Bronchial epithelial cell (primary cell): ENCODE results near the gene TTC17. TPM values are rescaled to one million over a fixed set of nuclear protein-coding genes. Genes with fewer than 3 reads are reported as not detected.

Experiments
- DNase-seq: peaks from one replicate; pipeline ENCODE4 v3.0.0-alpha.2; 2010; ENCODE audit warnings: low read depth
- FAIRE-seq: peaks from 2 replicates; lab custom pipeline; 2011; peaks lifted over from hg19 to GRCh38; lab: Jason Lieb, UNC
- H3K27me3 ChIP-seq: 2 replicates; pipeline ENCODE4 v1.5.1; 2011; ENCODE audit warnings: low read length; ENCODE audit not compliant: control insufficient read depth, insufficient read depth
- H3K36me3 ChIP-seq: 2 replicates; pipeline ENCODE4 v1.5.1; 2011; ENCODE audit warnings: low read length; ENCODE audit not compliant: control insufficient read depth, insufficient read depth
- H3K4me3 ChIP-seq: 2 replicates; pipeline ENCODE4 v1.5.1; 2011; ENCODE audit warnings: mild to moderate bottlenecking, low read depth, low read length, control low read depth
- total RNA-seq: library from RNA; depleted of rRNA; stranded (reverse); fragments of >200 nt; gene quantifications from 2 replicates; pipeline ENCODE4 v1.2.1, GENCODE V29; 2014
- TF ChIP-seq, protein P1 (sequence below): IDR thresholded peaks from 2 replicates; pipeline ENCODE4 v1.5.1; 2011; ENCODE audit warnings: mild to moderate bottlenecking, moderate library complexity, low read length, control low read depth, inconsistent platforms; ENCODE audit not compliant: insufficient read depth, severe bottlenecking

The TTC17 gene
- total RNA-seq, 1 donor from 2014 or later: 90.3 TPM

- no peaks in the 10 kb centered on the region for H3K36me3 ChIP-seq
- DNase-seq: no peak
- FAIRE-seq: no peak
- H3K27me3 ChIP-seq: no peaks in the 10 kb centered on the region
- H3K4me3 ChIP-seq: no peak overlapping the region
- TF ChIP-seq, protein P1, sequence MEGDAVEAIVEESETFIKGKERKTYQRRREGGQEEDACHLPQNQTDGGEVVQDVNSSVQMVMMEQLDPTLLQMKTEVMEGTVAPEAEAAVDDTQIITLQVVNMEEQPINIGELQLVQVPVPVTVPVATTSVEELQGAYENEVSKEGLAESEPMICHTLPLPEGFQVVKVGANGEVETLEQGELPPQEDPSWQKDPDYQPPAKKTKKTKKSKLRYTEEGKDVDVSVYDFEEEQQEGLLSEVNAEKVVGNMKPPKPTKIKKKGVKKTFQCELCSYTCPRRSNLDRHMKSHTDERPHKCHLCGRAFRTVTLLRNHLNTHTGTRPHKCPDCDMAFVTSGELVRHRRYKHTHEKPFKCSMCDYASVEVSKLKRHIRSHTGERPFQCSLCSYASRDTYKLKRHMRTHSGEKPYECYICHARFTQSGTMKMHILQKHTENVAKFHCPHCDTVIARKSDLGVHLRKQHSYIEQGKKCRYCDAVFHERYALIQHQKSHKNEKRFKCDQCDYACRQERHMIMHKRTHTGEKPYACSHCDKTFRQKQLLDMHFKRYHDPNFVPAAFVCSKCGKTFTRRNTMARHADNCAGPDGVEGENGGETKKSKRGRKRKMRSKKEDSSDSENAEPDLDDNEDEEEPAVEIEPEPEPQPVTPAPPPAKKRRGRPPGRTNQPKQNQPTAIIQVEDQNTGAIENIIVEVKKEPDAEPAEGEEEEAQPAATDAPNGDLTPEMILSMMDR: peak; percentile 18
Measured at GRCh38 chr11:43515090-43515489, 156.4 kb downstream of the TTC17 start.

DNA sequence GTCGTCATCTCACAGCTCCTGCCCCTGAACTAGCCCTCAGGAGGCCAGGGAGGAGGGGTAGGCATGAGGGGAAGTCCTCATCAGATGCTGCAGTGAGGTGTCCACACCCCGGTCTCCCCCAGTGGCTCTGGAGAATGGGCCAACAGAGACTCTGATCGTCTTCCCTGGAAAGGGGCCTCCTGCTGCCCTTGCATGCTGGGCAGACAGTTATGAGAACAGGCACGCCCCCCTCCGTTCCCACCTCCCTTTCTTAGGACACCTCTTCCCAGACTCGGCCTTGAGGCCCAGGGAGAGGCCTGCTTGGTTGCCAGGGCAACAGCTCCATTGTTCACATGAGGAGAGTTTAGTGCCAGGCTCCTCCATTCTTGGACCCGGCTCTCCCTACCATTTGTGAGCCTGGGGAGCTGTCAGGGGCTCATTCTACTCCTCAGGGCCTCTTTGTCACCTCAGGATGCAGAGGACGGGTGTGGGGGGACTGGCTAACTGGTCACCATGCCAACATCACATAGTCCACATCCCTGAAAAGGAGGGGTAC lies 157.7 kb downstream of the TTC17 start:
- DNase-seq: no peak
- TF ChIP-seq, protein P1: no peak
- no peaks in the 10 kb centered on the region for H3K27me3 ChIP-seq
- no peak for FAIRE-seq
- H3K4me3 ChIP-seq: no peak overlapping the region
- no peaks in the 10 kb centered on the region for H3K36me3 ChIP-seq

DNA sequence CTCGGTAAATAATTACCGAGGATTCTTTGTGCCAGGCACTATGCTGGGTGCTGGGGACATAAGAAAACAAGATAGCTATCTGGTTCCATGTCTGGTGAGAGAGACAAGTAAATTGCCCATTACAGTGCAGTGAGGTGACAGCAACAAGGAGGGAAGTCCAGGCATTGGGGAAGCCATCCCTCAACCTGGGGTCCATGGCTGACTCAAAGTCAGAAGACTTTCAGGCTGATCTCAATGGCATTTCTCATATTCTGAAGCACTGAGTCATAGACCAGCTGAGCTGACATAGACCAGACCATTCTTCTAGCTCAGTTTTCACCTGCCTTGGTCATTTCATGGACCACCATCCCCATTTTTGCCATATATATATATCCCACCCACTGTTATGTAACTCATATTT lies 158.8 kb downstream of the TTC17 start:
- TF ChIP-seq, protein P1: no peak

GRCh38 chr11:43518408-43519160 lies 159.9 kb downstream of the TTC17 start:
- peak; percentile 44 for DNase-seq

More for the DNA sequence above, 158.8 kb downstream of the TTC17 start:
- no peak for FAIRE-seq
- Histone ChIP-seq H3K4me3 (no peak overlapping the region), H3K36me3 (no peaks in the 10 kb centered on the region), H3K27me3 (no peaks in the 10 kb centered on the region)
- peak; percentile 27 for DNase-seq

DNA sequence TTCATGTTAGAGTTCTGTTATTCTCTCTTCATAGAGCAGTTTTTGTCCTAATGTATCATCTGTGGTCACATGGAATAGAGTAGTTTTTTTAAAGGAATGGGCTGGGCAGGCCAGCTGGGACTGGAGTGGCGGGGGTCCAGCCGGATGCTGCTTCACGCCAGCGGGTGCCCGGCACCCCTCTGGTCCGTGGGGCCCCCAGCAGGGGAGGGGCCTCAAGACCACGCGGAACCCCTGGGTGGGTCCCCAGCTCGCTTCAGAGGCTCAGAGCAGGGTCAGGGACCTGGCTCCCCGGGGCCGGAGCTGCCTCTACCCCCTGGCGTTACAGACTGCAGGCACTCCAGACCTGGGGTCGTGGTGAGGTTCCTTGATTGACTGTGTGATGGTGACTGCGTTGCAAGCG lies 162.8 kb downstream of the TTC17 start:
- TF ChIP-seq, protein P1: no peak
- FAIRE-seq (no peak), DNase-seq (no peak)

More at GRCh38 chr11:43518408-43519160, 159.9 kb downstream of the TTC17 start:
- FAIRE-seq: no peak
- no peaks in the 10 kb centered on the region for H3K36me3 ChIP-seq
- H3K4me3 ChIP-seq: no peak overlapping the region
- no peaks in the 10 kb centered on the region for H3K27me3 ChIP-seq
- TF ChIP-seq, protein P1: no peak

More for the DNA sequence above, 162.8 kb downstream of the TTC17 start:
- H3K27me3 ChIP-seq: no peaks in the 10 kb centered on the region
- H3K36me3 ChIP-seq: no peaks in the 10 kb centered on the region
- no peak overlapping the region for H3K4me3 ChIP-seq
